Common myeloid progenitor, CD34-positive (primary cell): Measurements from ENCODE around the gene GIMAP2.
"Not testable (repeated sequence)": the region's sequence is repeated elsewhere in the genome, so short reads cannot be mapped to it uniquely, and the experiment has no call there.

Experiments used
- CTCF ChIA-PET: fragments of 350-600 bp; sonication (Branson Sonifier 250); formaldehyde crosslinking; loops from one replicate; lab custom pipeline; 2021; ENCODE audit warnings: antibody characterized with exemption; lab: Charles Lee
- POLR2A ChIA-PET: fragments of 350-600 bp; sonication (Branson Sonifier 250); formaldehyde crosslinking; loops from one replicate; lab custom pipeline; 2021; ENCODE audit warnings: antibody characterized with exemption; lab: Charles Lee
- DNase-seq, 3 donors: peaks; one replicate each; pipeline versions ENCODE4 v3.0.0 to v3.0.0-alpha.2; 2013
- H3K27ac ChIP-seq, 2 experiments: 1 replicate in 1 of 2; 2 replicates in 1 of 2; pipeline ENCODE4 v1.7.0; 2013; ENCODE audit warnings: inconsistent platforms in 2 of 2, low read length in 2 of 2, mild to moderate bottlenecking in 2 of 2, low read depth in 1 of 2, moderate library complexity in 1 of 2; ENCODE audit not compliant: severe bottlenecking in 2 of 2, insufficient read depth in 1 of 2, poor library complexity in 1 of 2
- H3K27me3 ChIP-seq, 5 experiments: replicated peaks in 2 of 5; 1 replicate in 3 of 5; 2 replicates in 2 of 5; pipeline versions ENCODE4 v1.6.1 to v1.7.0; 2013; ENCODE audit warnings: low read length in 4 of 5, mild to moderate bottlenecking in 2 of 5, moderate library complexity in 2 of 5, inconsistent platforms in 1 of 5; ENCODE audit not compliant: insufficient read depth in 5 of 5, control insufficient read depth in 4 of 5
- H3K36me3 ChIP-seq, 4 experiments: 1 replicate in 2 of 4; 2 replicates in 2 of 4; pipeline versions ENCODE4 v1.6.1 to v1.7.0; 2013; ENCODE audit warnings: low read length in 3 of 4, control low read depth in 1 of 4, mild to moderate bottlenecking in 1 of 4; ENCODE audit not compliant: control insufficient read depth in 4 of 4, insufficient read depth in 4 of 4
- H3K4me1 ChIP-seq, 4 experiments: 1 replicate in 3 of 4; 2 replicates in 1 of 4; pipeline versions ENCODE4 v1.6.1 to v1.7.1; 2013; ENCODE audit warnings: low read length in 3 of 4, mild to moderate bottlenecking in 3 of 4, control low read depth in 1 of 4, inconsistent platforms in 1 of 4, moderate library complexity in 1 of 4; ENCODE audit not compliant: control insufficient read depth in 4 of 4, insufficient read depth in 4 of 4; ENCODE audit errors: control extremely low read depth in 1 of 4
- H3K4me3 ChIP-seq, 7 experiments: 1 replicate in 4 of 7; 2 replicates in 3 of 7; pipeline versions ENCODE4 v1.5.1 to v1.7.0; 2013; ENCODE audit warnings: mild to moderate bottlenecking in 7 of 7, low read length in 6 of 7, moderate library complexity in 6 of 7, inconsistent platforms in 2 of 7, low read depth in 2 of 7, control low read depth in 1 of 7; ENCODE audit not compliant: insufficient read depth in 4 of 7, control insufficient read depth in 1 of 7; ENCODE audit errors: extremely low read depth in 1 of 7
- H3K9me3 ChIP-seq, 5 experiments: 1 replicate in 4 of 5; 2 replicates in 1 of 5; pipeline versions ENCODE4 v1.6.1 to v1.7.1; 2013; ENCODE audit warnings: low read length in 4 of 5, mild to moderate bottlenecking in 2 of 5, inconsistent platforms in 1 of 5, low read depth in 1 of 5, moderate library complexity in 1 of 5; ENCODE audit not compliant: control insufficient read depth in 4 of 5, insufficient read depth in 2 of 5; ENCODE audit errors: control extremely low read depth in 1 of 5
- WGBS: methylation state at CpG from one replicate; pipeline ENCODE4 v1.1.5; 2013; ENCODE audit not compliant: insufficient coverage; 5-methylcytosine and 5-hydroxymethylcytosine counted together

Gene GIMAP2

DNA sequence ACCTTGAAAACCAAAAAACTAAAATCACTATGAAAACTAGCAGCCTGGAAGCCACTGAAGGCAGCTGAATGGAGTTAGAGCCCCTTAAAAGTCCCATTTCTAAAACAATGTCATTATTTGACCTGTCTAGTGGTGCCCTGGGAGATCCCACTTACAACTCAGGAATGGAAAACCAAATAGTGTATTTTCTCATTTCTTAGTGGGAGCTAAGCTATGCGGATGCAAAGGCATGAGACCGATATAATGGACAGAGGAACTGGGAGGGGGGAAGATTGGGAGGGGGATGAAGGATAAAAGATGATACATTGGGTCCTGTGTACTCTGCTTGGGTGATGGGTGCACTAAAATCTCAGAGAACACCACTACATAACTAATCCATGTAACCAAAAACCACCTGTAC is 9.8 kb upstream of the GIMAP2 start:
- Histone ChIP-seq H3K4me1 (peaks cover 8 to 29% (median 17%) of the 10 kb centered on the region in 4 experiments), H3K36me3 (no peaks in the 10 kb centered on the region), H3K9me3 (no peaks in the 10 kb centered on the region), H3K27me3 (no peaks in the 10 kb centered on the region), H3K4me3 (peak overlapping the region in 3 of 7 experiments; percentile 0 to 52 (median 28)), H3K27ac (no peak overlapping the region)
- DNase-seq: no peak
- WGBS: no CpG with 5 or more reads among the region's 2 CpGs
- POLR2A ChIA-PET: no interaction called here
- CTCF ChIA-PET: interaction anchor here (1.3 kb wide), 1 partner anchor 111 kb away, joined by 3 read pairs; no protein-coding TSS in a partner anchor

- H3K27ac ChIP-seq, H3K9me3 ChIP-seq, H3K36me3 ChIP-seq, H3K27me3 ChIP-seq: not testable (repeated sequence)
- peak overlapping the region in 2 of 7 experiments; percentile 28 to 55 for H3K4me3 ChIP-seq
- ChIA-PET CTCF (interaction anchor here (1.3 kb wide), 1 partner anchor 111 kb away, joined by 3 read pairs; no protein-coding TSS in a partner anchor), POLR2A (interaction anchor here (0.9 kb wide), 1 partner anchor 227 kb away, joined by 3 read pairs; no protein-coding TSS in a partner anchor)
- DNase-seq: peak; percentile 36 to 59 (median 45)
- peaks cover 8 to 29% (median 17%) of the 10 kb centered on the region in 4 experiments for H3K4me1 ChIP-seq
Observed at GRCh38 chr7:150676276-150676675, 9.2 kb upstream of the GIMAP2 start.

- not testable (repeated sequence) for H3K9me3 ChIP-seq, H3K27ac ChIP-seq, H3K36me3 ChIP-seq, H3K27me3 ChIP-seq
- peak in 2 of 3 donors; percentile 57 to 71 for DNase-seq
- ChIA-PET POLR2A (interaction anchor here (0.9 kb wide), 1 partner anchor 228 kb away, joined by 3 read pairs; no protein-coding TSS in a partner anchor), CTCF (interaction anchor here (1.3 kb wide), 1 partner anchor 112 kb away, joined by 3 read pairs; no protein-coding TSS in a partner anchor)
- Histone ChIP-seq H3K4me1 (peaks cover 8 to 29% (median 17%) of the 10 kb centered on the region in 4 experiments), H3K4me3 (peak overlapping the region in 2 of 7 experiments; percentile 42 to 55)
- no CpG with 5 or more reads among the region's 3 CpGs for WGBS
Observed at GRCh38 chr7:150676854-150677253, 8.7 kb upstream of the GIMAP2 start.

- H3K27me3 ChIP-seq, POLR2A ChIA-PET, H3K9me3 ChIP-seq, H3K36me3 ChIP-seq, H3K27ac ChIP-seq, H3K4me3 ChIP-seq, DNase-seq, CTCF ChIA-PET: not testable (repeated sequence)
- H3K4me1 ChIP-seq: peaks cover 8 to 29% (median 17%) of the 10 kb centered on the region in 4 experiments
- WGBS: 98% methylated on average over 11 of the region's 11 CpGs
Observed at GRCh38 chr7:150678601-150679000, 6.9 kb upstream of the GIMAP2 start.

GRCh38 chr7:150680364-150680763 is 5.1 kb upstream of the GIMAP2 start:
- H3K4me3 ChIP-seq, H3K27ac ChIP-seq, H3K9me3 ChIP-seq, H3K36me3 ChIP-seq, POLR2A ChIA-PET, H3K27me3 ChIP-seq, DNase-seq, CTCF ChIA-PET: not testable (repeated sequence)
- no CpG with 5 or more reads among the region's 2 CpGs for WGBS
- peaks cover 6 to 30% (median 20%) of the 10 kb centered on the region in 4 experiments for H3K4me1 ChIP-seq

- peak overlapping the region; percentile 65 to 88 for H3K27ac ChIP-seq
- H3K4me1 ChIP-seq: peaks cover 0 to 30% (median 19%) of the 10 kb centered on the region in 4 experiments
- ChIA-PET POLR2A (no interaction called here), CTCF (interaction anchor here (1.0 to 1.5 kb wide), 7 partner anchors 14 to 236 kb away, joined by 3 to 5 read pairs (median 4); partner anchors contain the start of gene GIMAP8)
- H3K9me3 ChIP-seq: peaks cover 0 to 19% (median 6%) of the 10 kb centered on the region in 5 experiments
- H3K27me3 ChIP-seq: no peaks in the 10 kb centered on the region
- DNase-seq: peak in 2 of 3 donors; percentile 4 to 24
- H3K4me3 ChIP-seq: peak overlapping the region; percentile 26 to 99 (median 88)
- peaks cover 16 to 33% (median 26%) of the 10 kb centered on the region in 4 experiments for H3K36me3 ChIP-seq
- 0% methylated on average over 3 of the region's 9 CpGs for WGBS
Observed at GRCh38 chr7:150686030-150686631, 625 bp downstream of the GIMAP2 start.

GRCh38 chr7:150688630-150689029 is 3.1 kb downstream of the GIMAP2 start:
- H3K9me3 ChIP-seq: peaks cover 0 to 38% (median 18%) of the 10 kb centered on the region in 5 experiments
- H3K27me3 ChIP-seq: no peaks in the 10 kb centered on the region
- no peak for DNase-seq
- H3K4me3 ChIP-seq: no peak overlapping the region
- H3K36me3 ChIP-seq: peaks cover 31 to 52% (median 44%) of the 10 kb centered on the region in 4 experiments
- ChIA-PET POLR2A (no interaction called here), CTCF (no interaction called here)
- 100% methylated on average over 6 of the region's 6 CpGs for WGBS
- peaks cover 0 to 30% (median 19%) of the 10 kb centered on the region in 4 experiments for H3K4me1 ChIP-seq
- no peak overlapping the region for H3K27ac ChIP-seq
